Thyroid gland (tissue), 4 donors: ENCODE data around the gene SCMH1. TPM values are rescaled to one million over a fixed set of nuclear protein-coding genes. Genes with fewer than 3 reads are reported as not detected.
A peak's percentile ranks its signal among the peaks of the same experiment; 100 is the strongest.

Source experiments
- DNase-seq, 2 donors: peaks; one replicate each; pipeline ENCODE4 v3.0.0-alpha.2; 2019
- H3K27ac ChIP-seq, 3 donors: fragments of 200-600 bp; sonication (generic); 1 replicate in 2 of 3; 2 replicates in 1 of 3; pipeline ENCODE4 v1.5.1; 2016 to 2019; ENCODE audit warnings: mild to moderate bottlenecking in 1 of 3, moderate library complexity in 1 of 3
- H3K27me3 ChIP-seq: fragments of 200-600 bp; sonication (generic); one replicate; pipeline ENCODE4 v1.5.1; 2019
- H3K36me3 ChIP-seq, 2 donors: fragments of 200-600 bp; sonication (generic); one replicate each; pipeline ENCODE4 v1.5.1; 2016 to 2019
- H3K4me1 ChIP-seq, 2 donors: fragments of 200-600 bp; sonication (generic); one replicate each; pipeline ENCODE4 v1.5.1; 2017 to 2019
- H3K4me3 ChIP-seq, 3 donors: fragments of 200-600 bp; sonication (generic); replicated peaks in 1 of 3; 1 replicate in 2 of 3; 2 replicates in 1 of 3; pipeline ENCODE4 v1.5.1; 2016; ENCODE audit warnings: mild to moderate bottlenecking in 1 of 3
- H3K9me3 ChIP-seq: fragments of 200-600 bp; sonication (generic); one replicate; pipeline ENCODE4 v1.5.1; 2017
- POLR2A ChIP-seq, 2 donors: fragments of 450-650 bp; IDR thresholded peaks; one replicate each; pipeline ENCODE4 v1.6.1; 2017; ENCODE audit warnings: antibody characterized with exemption in 2 of 2, mild to moderate bottlenecking in 2 of 2, moderate library complexity in 1 of 2
- WGBS, 2 donors: methylation state at CpG; one replicate each; pipeline ENCODE4 v1.1.5; 2017; 5-methylcytosine and 5-hydroxymethylcytosine counted together
- intact Hi-C: fragments of 100-400 bp; cut with DNase I; formaldehyde crosslinking; loops from one replicate; pipeline ENCODE4 v1.15.1; 2023
- total RNA-seq, 4 donors: library from RNA; depleted of rRNA; stranded (reverse); fragments of >200 nt; gene quantifications; one replicate each; pipeline ENCODE4 v1.2.3, GENCODE V29; 2016
- TF ChIP-seq, protein P1 (sequence below), 6 experiments: fragments of 200-600 bp in 3 of 6; fragments of 450-650 bp in 3 of 6; sonication (generic) in 3 of 6; IDR thresholded peaks; one replicate each; pipeline ENCODE4 v1.5.1; 2016 to 2019; ENCODE audit warnings: antibody characterized with exemption in 6 of 6, mild to moderate bottlenecking in 2 of 6, inconsistent platforms in 1 of 6, moderate library complexity in 1 of 6

SCMH1 gene
- total RNA-seq, 4 donors from 2014 or later, result 30.6 to 93.0 (median 47.5) TPM

DNA sequence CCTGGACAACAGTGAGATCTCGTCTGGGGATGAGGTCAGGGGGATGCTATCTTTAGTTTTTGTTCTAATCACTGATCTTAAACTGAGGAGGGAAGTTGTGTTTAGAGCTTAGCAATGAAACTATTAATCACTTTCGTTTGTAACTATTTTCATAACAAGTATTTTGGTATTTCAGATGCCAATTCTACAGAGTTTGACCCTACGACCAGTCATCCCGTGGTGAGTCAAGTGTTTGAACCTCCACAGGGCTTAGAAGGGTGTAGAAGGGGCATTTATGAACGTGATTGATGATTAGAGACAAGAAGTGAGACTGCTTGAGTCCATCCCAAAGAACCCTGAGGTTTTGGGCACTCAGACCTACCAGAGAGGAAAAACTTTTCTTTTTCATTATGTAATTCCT is 236.2 kb downstream of the SCMH1 start:
- no peak overlapping the region for H3K4me3 ChIP-seq
- no peak for DNase-seq
- H3K9me3 ChIP-seq, result no peaks in the 10 kb centered on the region
- H3K27ac ChIP-seq, result no peak overlapping the region
- 91 to 96% methylated on average over 5 of the region's 5 CpGs for WGBS, 2 donors
- TF ChIP-seq POLR2A (IDR thresholded peaks at IDR 0.05), result no peak
- TF ChIP-seq, protein P1, sequence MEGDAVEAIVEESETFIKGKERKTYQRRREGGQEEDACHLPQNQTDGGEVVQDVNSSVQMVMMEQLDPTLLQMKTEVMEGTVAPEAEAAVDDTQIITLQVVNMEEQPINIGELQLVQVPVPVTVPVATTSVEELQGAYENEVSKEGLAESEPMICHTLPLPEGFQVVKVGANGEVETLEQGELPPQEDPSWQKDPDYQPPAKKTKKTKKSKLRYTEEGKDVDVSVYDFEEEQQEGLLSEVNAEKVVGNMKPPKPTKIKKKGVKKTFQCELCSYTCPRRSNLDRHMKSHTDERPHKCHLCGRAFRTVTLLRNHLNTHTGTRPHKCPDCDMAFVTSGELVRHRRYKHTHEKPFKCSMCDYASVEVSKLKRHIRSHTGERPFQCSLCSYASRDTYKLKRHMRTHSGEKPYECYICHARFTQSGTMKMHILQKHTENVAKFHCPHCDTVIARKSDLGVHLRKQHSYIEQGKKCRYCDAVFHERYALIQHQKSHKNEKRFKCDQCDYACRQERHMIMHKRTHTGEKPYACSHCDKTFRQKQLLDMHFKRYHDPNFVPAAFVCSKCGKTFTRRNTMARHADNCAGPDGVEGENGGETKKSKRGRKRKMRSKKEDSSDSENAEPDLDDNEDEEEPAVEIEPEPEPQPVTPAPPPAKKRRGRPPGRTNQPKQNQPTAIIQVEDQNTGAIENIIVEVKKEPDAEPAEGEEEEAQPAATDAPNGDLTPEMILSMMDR (IDR thresholded peaks at IDR 0.05), result no peak
- H3K36me3 ChIP-seq, result peaks cover 23 to 34% of the 10 kb centered on the region in 2 donors
- intact Hi-C loops, result no loop called here
- peaks cover 0 to 7% of the 10 kb centered on the region in 2 donors for H3K4me1 ChIP-seq
- no peaks in the 10 kb centered on the region for H3K27me3 ChIP-seq

DNA sequence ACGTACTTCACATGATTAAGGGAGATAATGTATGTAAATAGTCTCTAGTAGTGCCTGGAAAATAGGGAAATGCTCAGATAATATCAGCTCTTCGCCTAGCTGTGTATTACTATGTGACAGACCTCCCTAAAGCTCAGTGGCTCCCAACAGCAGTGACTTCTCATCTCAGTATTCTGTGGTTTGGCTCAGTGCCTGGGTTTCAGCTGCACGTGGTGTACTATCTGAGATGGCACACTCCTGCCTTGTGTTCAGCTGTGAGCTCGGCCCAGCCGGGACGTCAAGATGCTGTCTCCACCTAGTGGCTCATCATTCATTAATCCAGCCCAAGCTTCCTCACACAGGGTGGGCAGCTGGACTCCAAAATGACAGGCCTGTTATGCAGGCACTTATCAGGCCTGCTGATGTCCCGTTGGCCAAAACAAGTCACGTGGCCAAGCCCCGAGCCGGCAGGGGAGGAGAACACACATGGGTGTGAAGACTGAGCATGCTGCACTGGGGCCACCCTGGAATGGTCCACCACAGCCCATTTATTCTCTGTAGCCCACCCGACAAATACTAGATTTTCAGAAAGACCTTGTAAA is 238.4 kb downstream of the SCMH1 start:
- Histone ChIP-seq H3K4me1 (peaks cover 0 to 7% of the 10 kb centered on the region in 2 donors), H3K27ac (no peak overlapping the region), H3K4me3 (no peak overlapping the region), H3K9me3 (no peaks in the 10 kb centered on the region), H3K27me3 (no peaks in the 10 kb centered on the region), H3K36me3 (peaks cover 11 to 37% of the 10 kb centered on the region in 2 donors)
- WGBS, 2 donors, result 42 to 49% methylated on average over 10 to 11 of the region's 11 CpGs
- intact Hi-C loops, result no loop called here
- TF ChIP-seq POLR2A (IDR thresholded peaks at IDR 0.05), result no peak
- TF ChIP-seq, protein P1 (IDR thresholded peaks at IDR 0.05), result peak in 4 of 6 experiments; percentile 28 to 51 (median 49)
- peak; percentile 90 to 92 for DNase-seq

DNA sequence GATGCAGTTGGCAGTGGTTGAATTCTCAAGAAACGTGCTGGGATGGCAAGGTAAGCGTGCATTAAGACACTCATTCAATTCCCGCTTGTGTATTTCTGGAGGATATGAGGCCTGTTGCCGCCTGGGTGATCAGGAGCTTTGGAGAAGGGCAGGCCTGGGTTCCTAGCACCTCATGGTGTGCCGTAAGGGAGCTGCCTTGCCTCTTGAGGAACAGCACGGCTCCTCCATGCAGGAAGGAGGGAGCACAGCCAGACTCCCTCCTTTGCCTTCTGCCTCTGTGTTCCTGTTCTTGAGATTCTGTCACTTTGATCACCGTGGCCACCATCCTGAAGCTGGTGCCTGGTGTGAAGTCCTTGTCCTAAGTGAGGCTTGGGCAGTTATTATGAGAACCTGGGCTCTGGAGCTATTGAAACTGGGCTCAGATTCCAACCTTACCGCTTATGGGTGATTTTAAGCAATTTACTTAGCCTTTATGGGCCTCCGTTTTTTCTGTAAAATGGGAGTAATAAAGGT is 238.9 kb downstream of the SCMH1 start:
- Histone ChIP-seq H3K27ac (no peak overlapping the region), H3K4me1 (peaks cover 0 to 7% of the 10 kb centered on the region in 2 donors), H3K36me3 (peaks cover 11 to 41% of the 10 kb centered on the region in 2 donors), H3K9me3 (no peaks in the 10 kb centered on the region), H3K4me3 (no peak overlapping the region), H3K27me3 (no peaks in the 10 kb centered on the region)
- intact Hi-C loops, result no loop called here
- 89 to 90% methylated on average over 8 to 9 of the region's 9 CpGs for WGBS, 2 donors
- TF ChIP-seq POLR2A (IDR thresholded peaks at IDR 0.05), result no peak
- TF ChIP-seq, protein P1 (IDR thresholded peaks at IDR 0.05), result no peak
- no peak for DNase-seq

DNA sequence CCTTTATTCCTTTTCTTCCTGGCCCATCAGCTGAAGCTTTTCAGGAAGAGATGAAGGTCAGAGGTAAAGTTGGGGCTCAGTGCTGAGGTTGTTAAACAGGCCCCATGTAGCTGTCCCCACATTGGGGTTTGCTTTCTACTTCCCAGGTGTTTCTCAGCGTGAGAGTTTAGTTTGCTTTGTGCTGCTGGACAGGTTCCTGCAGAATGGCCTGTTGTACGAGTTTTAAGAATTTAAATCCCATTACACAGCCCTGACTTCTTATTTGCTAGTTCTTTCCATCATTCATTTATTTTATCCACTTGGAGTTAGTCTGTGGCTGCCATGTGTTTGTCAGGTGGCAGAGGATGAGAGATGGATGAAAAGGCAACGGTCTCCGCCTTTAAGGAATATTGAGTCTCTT is 243.4 kb downstream of the SCMH1 start:
- no peak for TF ChIP-seq POLR2A (IDR thresholded peaks at IDR 0.05)
- TF ChIP-seq, protein P1 (IDR thresholded peaks at IDR 0.05), result no peak
- no peak for DNase-seq
- H3K27ac ChIP-seq, result no peak overlapping the region
- H3K27me3 ChIP-seq, result no peaks in the 10 kb centered on the region
- no peaks in the 10 kb centered on the region for H3K9me3 ChIP-seq
- WGBS, 2 donors, result 96 to 97% methylated on average over 4 of the region's 4 CpGs
- H3K36me3 ChIP-seq, result peaks cover 11 to 45% of the 10 kb centered on the region in 2 donors
- peaks cover 0 to 7% of the 10 kb centered on the region in 2 donors for H3K4me1 ChIP-seq
- H3K4me3 ChIP-seq, result no peak overlapping the region
- intact Hi-C loops, result no loop called here

DNA sequence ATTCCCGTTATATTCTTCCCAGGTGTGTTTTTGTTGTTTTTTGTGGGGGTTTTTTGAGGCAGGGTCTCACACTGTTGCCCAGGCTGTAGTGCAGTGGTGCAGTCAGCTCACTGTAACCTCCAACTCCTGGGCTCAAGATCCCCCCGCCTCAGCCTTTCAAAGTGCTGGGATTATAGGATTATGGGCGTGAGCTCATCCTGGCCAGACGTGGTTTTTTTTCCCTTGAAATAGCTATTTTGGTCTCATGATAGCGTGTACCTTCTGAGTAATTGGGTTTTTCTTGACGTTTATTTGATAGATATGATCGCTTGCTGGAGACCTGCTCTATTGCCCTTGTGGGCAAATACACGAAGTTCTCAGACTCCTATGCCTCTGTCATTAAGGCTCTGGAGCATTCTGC is 245.0 kb downstream of the SCMH1 start:
- Histone ChIP-seq H3K9me3 (no peaks in the 10 kb centered on the region), H3K27me3 (no peaks in the 10 kb centered on the region), H3K27ac (no peak overlapping the region), H3K4me1 (no peaks in the 10 kb centered on the region), H3K36me3 (peaks cover 11 to 44% of the 10 kb centered on the region in 2 donors), H3K4me3 (no peak overlapping the region)
- TF ChIP-seq, protein P1 (IDR thresholded peaks at IDR 0.05), result no peak
- TF ChIP-seq POLR2A (IDR thresholded peaks at IDR 0.05), result no peak
- WGBS, 2 donors, result 95 to 97% methylated on average over 8 of the region's 8 CpGs
- intact Hi-C loops, result no loop called here
- no peak for DNase-seq
